GM12865 (cell line): ENCODE measurements around the gene ZNRF3.

ENCODE experiments used
- DNase-seq: peaks from one replicate; pipeline ENCODE4 v3.0.0; 2010; ENCODE audit warnings: low read depth
- H3K4me3 ChIP-seq: 2 replicates; pipeline ENCODE4 v1.5.1; 2011; ENCODE audit warnings: mild to moderate bottlenecking, low read depth, low read length, control low read depth
- TF ChIP-seq, protein P1 (sequence below): IDR thresholded peaks from 2 replicates; pipeline ENCODE4 v1.5.1; 2011; ENCODE audit warnings: low read length, control low read depth, low read depth, inconsistent platforms; ENCODE audit not compliant: insufficient read depth; ENCODE audit errors: missing control alignments

Gene ZNRF3

GRCh38 chr22:29088809-29089208, 205.4 kb downstream of the ZNRF3 start:
- DNase-seq, result no peak
- TF ChIP-seq, protein P1, sequence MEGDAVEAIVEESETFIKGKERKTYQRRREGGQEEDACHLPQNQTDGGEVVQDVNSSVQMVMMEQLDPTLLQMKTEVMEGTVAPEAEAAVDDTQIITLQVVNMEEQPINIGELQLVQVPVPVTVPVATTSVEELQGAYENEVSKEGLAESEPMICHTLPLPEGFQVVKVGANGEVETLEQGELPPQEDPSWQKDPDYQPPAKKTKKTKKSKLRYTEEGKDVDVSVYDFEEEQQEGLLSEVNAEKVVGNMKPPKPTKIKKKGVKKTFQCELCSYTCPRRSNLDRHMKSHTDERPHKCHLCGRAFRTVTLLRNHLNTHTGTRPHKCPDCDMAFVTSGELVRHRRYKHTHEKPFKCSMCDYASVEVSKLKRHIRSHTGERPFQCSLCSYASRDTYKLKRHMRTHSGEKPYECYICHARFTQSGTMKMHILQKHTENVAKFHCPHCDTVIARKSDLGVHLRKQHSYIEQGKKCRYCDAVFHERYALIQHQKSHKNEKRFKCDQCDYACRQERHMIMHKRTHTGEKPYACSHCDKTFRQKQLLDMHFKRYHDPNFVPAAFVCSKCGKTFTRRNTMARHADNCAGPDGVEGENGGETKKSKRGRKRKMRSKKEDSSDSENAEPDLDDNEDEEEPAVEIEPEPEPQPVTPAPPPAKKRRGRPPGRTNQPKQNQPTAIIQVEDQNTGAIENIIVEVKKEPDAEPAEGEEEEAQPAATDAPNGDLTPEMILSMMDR, result no peak

GRCh38 chr22:29089507-29089906, 206.1 kb downstream of the ZNRF3 start:
- TF ChIP-seq, protein P1, result no peak
- DNase-seq, result no peak

More at GRCh38 chr22:29088809-29089208, 205.4 kb downstream of the ZNRF3 start:
- no peak overlapping the region for H3K4me3 ChIP-seq

DNA sequence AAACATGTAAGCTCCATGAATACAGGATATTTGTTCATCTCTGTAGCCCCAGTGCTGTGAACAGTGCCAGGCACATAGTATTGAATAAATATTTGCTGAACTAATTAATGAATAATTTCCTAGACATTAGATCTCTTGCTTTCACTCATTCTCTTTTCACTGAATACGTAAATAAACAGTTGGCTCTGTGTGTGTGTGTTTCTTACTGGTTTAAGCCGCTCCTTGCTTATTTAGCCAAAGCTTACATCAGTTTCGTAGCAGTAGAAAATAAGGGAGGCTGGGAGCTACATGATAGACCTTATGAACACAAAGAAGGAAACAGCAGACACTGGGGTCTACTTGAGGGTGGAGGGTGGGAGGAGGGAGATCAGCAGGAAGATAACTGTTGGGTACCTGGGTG, 206.7 kb downstream of the ZNRF3 start:
- H3K4me3 ChIP-seq, result no peak overlapping the region
- DNase-seq, result no peak
- TF ChIP-seq, protein P1, result no peak

More at GRCh38 chr22:29089507-29089906, 206.1 kb downstream of the ZNRF3 start:
- no peak overlapping the region for H3K4me3 ChIP-seq

- H3K4me3 ChIP-seq, result no peak overlapping the region
- TF ChIP-seq, protein P1, result no peak
- DNase-seq, result no peak
These were observed 208.9 kb downstream of the ZNRF3 start for GRCh38 chr22:29092243-29092642.

- TF ChIP-seq, protein P1, result no peak
- DNase-seq, result no peak
- H3K4me3 ChIP-seq, result no peak overlapping the region
These were observed 209.7 kb downstream of the ZNRF3 start for GRCh38 chr22:29093030-29093429.

GRCh38 chr22:29093501-29094300, 210.3 kb downstream of the ZNRF3 start:
- TF ChIP-seq, protein P1, result no peak
- no peak overlapping the region for H3K4me3 ChIP-seq
- no peak for DNase-seq

- H3K4me3 ChIP-seq, result no peak overlapping the region
- TF ChIP-seq, protein P1, result no peak
- DNase-seq, result no peak
These were observed 212.1 kb downstream of the ZNRF3 start for GRCh38 chr22:29095459-29095858.
